ENCODE results near the gene HES4.

Gene HES4

DNA sequence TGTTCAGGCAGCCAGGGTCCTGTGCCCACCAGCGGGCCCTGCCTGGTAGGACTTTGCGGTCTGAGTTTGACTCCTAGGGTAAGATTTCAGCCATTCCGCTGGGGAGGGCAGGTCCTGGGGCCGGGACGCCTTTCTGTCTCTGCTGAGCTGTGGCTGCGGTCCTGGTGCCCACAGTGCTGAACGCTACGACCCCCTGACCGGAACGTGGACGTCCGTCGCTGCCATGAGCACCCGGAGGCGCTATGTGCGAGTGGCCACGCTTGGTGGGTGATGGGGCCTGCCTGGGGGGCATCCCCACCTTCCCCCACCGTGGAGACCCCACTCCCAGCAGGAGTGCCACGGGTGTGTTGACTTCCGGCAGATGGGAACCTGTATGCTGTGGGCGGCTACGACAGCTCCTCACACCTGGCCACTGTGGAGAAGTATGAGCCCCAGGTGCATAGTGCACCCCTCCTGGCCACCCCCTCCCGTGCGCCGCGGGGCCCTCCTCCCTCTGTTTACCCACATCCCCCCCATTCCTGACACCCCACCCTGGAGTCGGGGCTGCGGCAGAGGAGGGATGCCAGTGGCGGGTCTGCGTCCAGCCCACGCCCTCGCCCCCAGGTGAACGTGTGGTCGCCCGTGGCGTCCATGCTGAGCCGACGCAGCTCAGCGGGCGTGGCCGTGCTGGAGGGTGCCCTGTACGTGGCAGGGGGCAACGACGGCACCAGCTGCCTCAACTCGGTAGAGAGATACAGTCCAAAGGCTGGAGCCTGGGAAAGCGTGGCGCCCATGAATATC lies 36.0 kb downstream of the HES4 start:
- no peak for DNase-seq

DNA sequence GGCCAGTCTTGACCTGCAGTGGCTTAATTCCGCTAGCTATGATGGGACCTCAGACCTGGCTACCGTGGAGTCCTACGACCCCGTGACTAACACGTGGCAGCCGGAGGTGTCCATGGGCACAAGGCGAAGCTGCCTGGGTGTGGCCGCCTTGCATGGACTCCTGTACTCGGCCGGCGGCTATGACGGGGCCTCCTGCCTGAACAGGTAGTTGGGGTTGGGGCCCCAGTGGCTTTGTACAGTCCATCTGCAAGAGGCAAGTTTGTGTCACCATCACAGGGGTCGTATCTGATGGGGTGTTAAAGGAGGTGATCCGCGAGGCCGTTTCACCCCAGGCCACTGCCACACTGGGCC lies 36.6 kb downstream of the HES4 start:
- no peak for DNase-seq

DNA sequence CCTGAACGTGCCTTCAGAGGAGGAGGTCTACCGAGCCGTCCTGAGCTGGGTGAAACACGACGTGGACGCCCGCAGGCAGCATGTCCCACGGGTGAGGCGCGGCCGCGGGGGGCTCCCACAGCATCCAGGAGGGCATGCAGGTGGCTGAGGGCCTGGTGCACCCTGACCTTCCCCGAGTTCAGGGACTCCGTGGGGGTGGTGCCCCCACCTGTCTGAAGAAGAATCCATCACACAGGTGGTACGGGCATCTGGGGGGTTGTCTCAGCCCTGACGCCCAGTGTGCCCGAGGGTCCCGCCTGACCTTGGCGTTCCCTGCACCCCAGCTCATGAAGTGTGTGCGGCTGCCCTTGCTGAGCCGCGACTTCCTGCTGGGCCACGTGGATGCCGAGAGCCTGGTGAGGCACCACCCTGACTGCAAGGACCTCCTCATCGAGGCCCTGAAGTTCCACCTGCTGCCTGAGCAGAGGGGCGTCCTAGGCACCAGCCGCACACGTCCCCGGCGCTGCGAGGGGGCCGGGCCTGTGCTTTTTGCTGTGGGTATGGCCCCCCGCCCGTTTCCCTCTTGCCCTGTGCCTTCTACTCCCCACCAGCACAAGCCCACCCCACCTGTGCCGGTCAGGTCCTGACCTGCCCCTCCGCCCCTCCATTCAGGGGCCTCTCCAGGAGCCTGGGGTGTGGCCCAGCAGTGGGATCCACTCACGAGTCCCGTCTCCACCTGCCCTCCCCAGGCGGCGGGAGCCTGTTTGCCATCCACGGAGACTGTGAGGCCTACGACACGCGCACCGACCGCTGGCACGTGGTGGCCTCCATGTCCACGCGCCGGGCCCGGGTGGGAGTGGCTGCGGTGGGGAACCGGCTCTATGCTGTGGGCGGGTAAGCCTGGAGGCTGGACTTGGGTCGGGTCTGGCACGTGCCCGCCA lies 37.3 kb downstream of the HES4 start:
- no peak for DNase-seq

DNA sequence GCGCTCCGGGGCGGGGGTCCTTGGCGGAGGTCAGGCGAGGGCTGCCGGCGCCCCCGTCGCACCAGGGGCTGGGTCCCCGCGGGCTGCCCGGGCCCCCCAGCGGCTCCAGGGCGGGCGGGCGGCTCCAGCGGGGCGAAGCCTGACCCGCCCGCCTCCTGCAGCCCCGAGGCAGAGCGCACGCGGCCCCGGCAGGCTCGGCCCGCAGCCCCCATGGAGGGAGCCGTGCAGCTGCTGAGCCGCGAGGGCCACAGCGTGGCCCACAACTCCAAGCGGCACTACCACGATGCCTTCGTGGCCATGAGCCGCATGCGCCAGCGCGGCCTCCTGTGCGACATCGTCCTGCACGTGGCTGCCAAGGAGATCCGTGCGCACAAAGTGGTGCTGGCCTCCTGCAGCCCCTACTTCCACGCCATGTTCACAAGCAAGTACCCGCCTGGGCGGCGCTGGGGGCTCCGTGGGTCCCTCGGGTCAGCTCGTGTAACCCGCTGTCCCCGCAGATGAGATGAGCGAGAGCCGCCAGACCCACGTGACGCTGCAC lies 38.7 kb downstream of the HES4 start:
- no peak for DNase-seq

DNA sequence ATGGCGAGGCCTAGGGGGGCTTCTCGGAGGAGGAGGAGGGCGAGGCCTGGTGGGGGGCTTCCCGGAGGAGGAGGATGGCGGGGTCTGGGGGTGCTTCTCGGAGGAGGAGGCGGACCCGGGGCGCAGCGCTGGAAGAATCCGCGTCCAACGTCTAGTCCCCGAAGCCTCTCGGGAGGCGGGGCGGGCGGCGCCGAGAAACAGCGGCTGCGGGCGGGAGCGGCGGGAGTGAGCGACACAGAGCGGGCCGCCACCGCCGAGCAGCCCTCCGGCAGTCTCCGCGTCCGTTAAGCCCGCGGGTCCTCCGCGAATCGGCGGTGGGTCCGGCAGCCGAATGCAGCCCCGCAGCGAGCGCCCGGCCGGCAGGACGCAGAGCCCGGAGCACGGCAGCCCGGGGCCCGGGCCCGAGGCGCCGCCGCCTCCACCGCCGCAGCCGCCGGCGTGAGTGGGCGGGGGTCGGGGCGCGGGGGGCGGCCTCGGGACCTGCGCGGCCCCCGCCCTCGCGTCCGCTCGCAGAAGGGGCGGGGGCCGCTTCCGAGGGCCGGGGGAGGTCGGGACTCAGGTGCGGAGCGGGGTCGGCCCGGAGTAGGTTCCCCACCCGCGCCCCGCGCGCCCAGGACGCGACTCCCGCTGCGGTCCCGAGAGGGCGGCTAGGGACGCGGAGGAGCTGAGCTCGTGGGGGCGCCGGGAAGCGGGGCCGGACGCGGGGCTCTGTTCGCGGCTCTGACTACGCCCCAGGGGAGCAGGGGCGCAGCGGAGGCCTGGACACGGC lies 39.4 kb downstream of the HES4 start, which contains the start of gene KLHL17:
TSS of gene KLHL17 (plus strand) at position 222 of the 769 bp plus-strand sequence. CDS start at position 332, 110 bp downstream.
- no peak for DNase-seq

DNA sequence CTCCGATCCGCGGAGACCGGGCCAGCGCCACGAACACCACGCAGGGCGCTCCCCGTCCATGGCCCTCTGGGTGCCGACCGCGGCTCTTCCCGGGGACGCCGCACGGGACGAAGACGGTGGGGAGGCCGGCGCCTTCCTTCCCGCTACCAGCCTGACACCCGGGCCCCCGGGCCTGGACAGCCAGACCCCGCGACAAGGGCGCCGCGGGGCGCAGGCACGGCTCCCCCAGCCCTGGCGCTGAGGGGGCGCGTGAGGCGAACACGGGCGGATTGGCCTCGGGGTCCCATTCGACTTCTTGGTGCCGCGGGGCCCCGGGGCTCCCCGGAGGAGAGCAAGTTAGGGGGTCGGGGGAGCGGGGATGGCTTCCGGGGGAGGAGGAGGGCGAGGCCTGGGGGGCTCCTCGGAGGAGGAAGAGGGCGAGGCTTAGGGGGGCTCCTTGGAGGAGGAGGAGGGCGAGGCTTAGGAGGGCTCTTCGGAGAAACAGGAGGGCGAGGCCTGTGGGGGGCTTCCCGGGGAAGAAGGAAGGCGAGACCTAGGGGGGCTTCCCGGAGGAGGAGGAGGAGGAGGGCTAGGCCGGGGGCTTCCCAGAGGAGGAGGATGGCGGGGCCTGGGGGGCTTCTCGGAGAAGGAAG lies 40.0 kb downstream of the HES4 start:
- no peak for DNase-seq

DNA sequence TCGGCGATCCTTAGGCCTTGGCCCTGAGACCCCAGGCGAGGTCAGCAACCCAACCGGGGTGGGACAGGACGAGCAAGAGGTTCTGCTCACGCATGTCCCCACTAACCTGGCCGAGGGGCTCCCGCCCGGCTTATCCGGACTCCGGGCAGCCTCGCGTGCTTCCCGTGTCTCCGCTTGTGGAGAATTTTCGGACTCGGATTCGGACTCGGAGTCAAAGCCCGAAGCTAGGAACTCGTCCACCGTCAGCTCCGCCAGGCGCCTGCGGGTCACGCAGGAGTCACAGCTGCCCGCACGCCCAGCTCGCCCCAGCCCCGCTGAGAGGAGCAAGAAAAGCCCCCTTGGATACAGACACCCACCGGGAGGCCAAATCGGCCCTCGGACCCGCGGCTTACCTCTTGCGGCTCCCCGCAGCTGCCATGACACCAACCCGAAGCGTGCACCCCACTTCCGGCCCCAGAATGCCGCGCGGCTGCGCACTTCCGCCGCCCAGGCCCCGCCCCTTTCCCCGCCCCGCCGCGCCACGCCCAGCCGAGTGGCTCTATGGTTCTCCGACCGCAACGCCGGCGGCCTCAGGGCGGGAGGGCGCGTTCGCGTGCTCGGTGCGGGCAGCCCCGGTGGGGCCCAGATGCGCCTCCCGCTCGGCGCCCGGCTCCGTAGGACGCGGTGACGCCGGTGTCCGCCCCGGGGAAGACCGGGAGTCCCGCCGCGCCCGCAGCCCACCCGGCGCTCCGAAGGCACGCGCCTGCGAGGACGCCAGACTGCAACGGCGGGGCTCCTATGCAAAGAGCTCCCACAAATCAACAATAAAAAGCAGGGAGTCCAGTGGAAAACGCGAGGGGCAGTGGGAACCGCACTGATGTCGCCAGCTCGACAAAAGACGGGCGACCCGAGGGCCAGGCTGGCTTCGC lies 40.8 kb downstream of the HES4 start, which contains the start of gene NOC2L:
TSS of gene NOC2L (minus strand) at position 434 of the 908 bp plus-strand sequence. CDS start at position 418, 16 bp downstream.
- DNase-seq = peak; percentile 42

DNA sequence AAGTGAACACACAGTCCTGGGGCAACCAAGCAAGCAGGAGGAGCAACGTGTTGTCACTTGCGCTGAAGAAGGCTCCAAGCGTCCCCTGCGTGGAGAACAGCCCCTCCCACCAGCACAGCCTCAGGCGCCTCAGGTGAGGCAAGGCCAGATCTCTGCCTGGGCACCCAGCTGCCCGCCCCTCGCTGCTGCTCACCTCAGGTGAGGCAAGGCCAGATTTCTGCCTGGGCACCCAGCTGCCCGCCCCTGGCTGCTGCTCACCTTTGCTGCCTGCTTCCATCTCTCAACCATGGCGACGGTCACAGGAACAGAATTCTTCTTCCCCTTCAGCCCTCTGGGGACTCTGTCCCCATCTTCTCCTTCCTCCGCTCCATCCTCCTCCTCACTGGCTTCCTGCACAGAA lies 43.3 kb downstream of the HES4 start:
- DNase-seq = no peak

DNA sequence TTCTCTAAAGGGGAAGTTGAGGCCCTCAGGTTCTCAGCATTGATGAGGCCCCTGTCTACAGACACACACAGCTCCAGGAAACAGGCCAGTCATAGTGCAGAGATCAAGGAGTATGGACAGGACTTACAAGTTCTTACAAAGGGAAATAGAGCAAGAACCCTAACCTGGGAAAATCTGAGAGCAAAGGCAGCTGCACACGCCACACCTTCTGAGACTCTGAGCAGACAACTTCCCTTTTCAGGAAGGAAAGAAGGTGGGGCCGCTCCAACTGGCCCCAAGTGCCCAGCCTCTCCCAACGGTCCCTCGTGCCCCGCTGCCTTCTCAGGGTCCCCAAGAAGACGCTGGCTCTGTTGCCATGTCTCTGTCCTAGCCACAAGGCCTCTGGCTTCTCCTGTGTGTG lies 44.4 kb downstream of the HES4 start:
- no peak for DNase-seq

DNA sequence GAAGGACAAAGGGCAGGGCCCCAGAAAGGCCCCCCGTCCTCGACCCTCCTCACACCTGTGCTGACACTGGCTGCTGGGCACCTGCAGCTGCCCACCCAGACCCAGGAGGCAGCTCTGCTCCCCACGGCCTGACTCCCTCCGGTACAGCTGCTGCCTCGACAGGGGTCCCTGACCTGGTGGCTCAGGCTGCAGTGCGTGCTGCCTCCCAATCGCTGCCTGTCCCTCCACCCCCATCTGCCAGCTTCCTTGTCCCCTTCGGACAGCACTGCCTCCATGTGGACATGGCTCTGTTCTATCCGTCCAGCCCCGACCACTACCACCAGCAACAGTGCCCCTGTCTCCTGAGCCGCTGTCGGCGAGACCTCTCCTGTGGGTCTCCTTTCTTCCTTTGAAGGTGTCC lies 45.0 kb downstream of the HES4 start:
- no peak for DNase-seq

DNA sequence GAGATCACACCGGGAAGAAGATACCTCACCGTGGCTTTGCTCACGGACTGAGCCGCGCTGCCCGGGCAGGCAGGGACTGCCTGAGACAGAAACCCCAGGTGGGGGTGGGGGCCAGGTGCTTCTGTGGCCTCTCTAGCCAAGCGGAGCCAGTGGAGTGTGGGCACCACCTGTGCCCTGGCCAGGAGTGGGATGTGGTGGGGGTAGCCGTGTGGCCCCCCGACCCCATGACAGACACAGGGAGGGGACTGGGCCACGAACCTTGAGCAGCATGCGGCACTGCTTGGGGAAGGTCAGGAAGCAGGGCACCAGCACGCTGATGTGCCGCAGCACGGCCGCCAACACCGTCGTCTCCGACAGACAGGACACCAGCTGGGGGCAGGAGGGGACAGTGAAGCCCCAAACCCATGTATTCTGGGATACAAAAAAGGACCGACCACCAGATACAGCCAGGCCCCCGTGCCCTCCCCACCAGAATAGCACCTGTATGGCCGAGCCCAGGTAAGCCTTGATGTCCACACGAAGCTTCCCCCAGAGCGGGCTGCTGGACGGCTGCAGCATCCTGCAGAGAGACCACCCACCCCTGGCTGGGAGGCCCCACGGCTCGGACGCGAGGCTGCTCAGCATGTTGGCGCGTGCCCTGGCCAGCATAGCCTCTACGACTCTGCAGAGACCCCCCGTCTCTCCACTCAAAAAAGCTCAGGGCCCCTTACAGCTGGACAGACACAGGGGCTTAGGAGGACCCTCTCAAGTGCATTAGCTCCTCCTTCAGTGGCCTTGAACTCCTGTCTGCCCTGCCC lies 46.2 kb downstream of the HES4 start:
- no peak for DNase-seq

DNA sequence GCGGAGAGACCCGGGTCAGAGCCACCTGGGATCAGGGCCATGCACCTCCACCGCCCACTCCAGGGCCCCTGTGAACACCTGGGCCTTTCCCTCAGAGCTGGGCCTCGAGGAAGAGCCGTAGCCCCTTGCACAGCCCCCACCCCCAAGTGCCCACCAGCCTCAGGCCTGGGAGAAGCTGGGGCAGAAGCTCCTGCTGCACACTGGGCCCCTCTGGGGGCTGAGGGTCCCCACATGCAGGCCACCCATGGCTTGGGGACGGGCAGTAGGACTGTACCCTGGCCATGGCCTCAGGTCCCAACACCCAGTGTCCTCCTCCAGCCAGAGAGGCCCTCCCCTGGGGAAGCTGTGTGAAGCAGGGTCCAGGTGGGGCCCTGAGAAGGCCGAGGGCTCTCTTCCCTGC lies 47.3 kb downstream of the HES4 start:
- DNase-seq = no peak

DNA sequence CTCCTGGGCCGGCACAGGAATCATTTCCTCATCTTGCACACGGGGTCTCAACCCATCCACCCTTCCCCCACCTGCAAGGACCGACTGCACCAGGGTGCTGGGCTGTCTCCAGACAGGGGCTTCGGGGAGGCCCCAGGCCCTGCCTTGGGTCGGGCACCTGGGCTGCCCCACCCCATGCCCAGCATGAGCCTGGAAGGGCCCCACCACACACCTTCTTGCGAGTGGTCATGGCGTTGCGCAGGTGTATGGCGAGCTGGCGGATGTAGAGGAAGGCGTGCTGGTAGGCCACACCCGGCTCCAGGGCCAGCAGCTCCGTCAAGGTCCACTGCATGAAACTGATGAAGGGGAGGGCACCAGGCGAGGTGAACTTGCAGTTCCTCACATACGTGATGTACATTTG lies 47.7 kb downstream of the HES4 start:
- no peak for DNase-seq

DNA sequence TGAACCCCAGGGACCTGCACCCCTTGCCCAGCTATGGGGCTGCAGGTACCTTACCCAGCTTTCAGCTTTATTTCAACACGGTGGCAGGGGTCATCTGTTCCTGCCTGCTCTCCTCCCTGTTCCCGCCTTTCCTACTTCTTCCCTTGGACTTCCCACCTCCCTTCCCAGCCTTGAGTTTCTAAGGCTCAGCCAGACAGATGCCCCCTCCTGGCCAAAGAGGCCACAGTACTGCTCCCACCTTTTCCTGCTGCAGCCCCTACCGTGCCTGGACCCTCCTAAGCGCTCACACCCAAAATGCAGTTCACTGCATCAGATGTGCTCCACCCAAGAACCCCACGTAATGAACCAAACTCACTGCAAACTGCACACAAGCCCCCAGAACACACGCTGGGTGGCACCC lies 48.5 kb downstream of the HES4 start:
- no peak for DNase-seq

DNA sequence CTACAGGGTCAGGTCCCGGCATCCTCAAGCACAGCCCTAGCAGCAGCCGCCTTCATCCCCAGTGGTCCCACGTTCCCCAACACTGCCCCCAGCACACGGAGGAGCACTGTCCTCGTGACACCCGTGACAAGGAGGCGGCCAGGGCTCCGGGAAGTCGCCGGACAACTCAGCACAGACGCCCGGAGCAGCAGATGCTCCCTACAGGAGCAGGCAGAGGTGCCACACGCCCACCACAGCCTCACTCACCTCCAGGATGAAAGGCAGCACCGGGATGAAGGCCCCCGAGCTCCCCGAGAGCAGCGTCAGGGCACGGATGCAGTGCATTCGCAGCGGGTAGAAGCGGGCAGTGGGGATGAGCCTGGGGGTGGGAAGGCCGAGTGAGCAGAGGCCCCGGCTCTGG lies 49.0 kb downstream of the HES4 start:
- no peak for DNase-seq

DNA sequence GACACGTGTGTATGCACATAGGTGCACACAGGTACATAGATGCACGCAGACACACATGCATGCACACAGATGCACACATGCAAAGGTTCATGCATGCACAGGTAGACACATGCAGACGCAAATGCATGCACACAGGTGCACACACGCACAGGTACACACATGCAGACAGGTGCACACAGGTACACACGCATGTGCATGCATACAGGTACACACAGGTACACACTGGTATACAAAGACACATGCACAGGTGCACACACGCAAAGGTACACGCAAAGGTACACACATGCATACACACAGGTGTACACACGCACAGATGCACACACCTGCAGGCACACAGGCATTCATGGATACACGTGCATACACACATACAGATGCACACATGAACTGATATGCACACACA lies 49.6 kb downstream of the HES4 start:
- no peak for DNase-seq
